DND-41 (cell line): Measurements from ENCODE around the gene ABCG2.

ENCODE experiments used
- ATAC-seq: fragments of 200-7000 bp; cut with Tn5 transposase; 3 replicates; pipeline ENCODE4 v1.9.1; 2021; ENCODE audit warnings: low read depth; ENCODE audit not compliant: insufficient read depth
- DNase-seq: peaks from one replicate; pipeline ENCODE4 v3.0.0-alpha.2; 2020
- H2AFZ ChIP-seq: 2 replicates; pipeline ENCODE4 v1.6.0; 2012; ENCODE audit warnings: low read depth, low read length
- H3K27ac ChIP-seq: 2 replicates; pipeline ENCODE4 v1.5.1; 2012; ENCODE audit warnings: low read length, inconsistent platforms
- H3K27me3 ChIP-seq: fragments of 200-600 bp; sonication (generic); 2 replicates; pipeline ENCODE4 v1.6.0; 2012; ENCODE audit warnings: low read length, mild to moderate bottlenecking, inconsistent platforms; ENCODE audit not compliant: insufficient read depth, poor library complexity
- H3K36me3 ChIP-seq: 2 replicates; pipeline ENCODE4 v1.5.1; 2012; ENCODE audit warnings: low read length, inconsistent platforms; ENCODE audit not compliant: insufficient read depth
- H3K4me1 ChIP-seq: 2 replicates; pipeline ENCODE4 v1.5.1; 2012; ENCODE audit warnings: mild to moderate bottlenecking, low read length; ENCODE audit not compliant: insufficient read depth
- H3K4me2 ChIP-seq: 2 replicates; pipeline ENCODE4 v1.6.0; 2012; ENCODE audit warnings: mild to moderate bottlenecking, moderate library complexity, low read length, inconsistent platforms; ENCODE audit not compliant: insufficient read depth
- H3K4me3 ChIP-seq, 2 experiments: fragments of 200-600 bp in 1 of 2; shearing (Covaris generic) in 1 of 2; 2 replicates each; pipeline ENCODE4 v1.5.1; 2012 to 2016; ENCODE audit warnings: inconsistent platforms in 2 of 2, low read length in 2 of 2, mild to moderate bottlenecking in 2 of 2, low read depth in 1 of 2, moderate library complexity in 1 of 2
- H3K79me2 ChIP-seq: 2 replicates; pipeline ENCODE4 v1.6.0; 2012; ENCODE audit warnings: low read length, inconsistent platforms; ENCODE audit not compliant: insufficient read depth
- H3K9ac ChIP-seq: 2 replicates; pipeline ENCODE4 v1.6.0; 2012; ENCODE audit warnings: low read depth, mild to moderate bottlenecking, inconsistent platforms, low read length, moderate library complexity
- H3K9me3 ChIP-seq: 2 replicates; pipeline ENCODE4 v1.5.1; 2012; ENCODE audit warnings: low read length, moderate library complexity, mild to moderate bottlenecking, inconsistent platforms; ENCODE audit not compliant: insufficient read depth, severe bottlenecking
- H4K20me1 ChIP-seq: 2 replicates; pipeline ENCODE4 v1.6.0; 2012; ENCODE audit warnings: low read length; ENCODE audit not compliant: insufficient read depth
- CTCF ChIP-seq: IDR thresholded peaks from 2 replicates; pipeline ENCODE4 v1.5.1; 2012; ENCODE audit warnings: borderline replicate concordance, low read length, moderate library complexity, mild to moderate bottlenecking; ENCODE audit not compliant: poor library complexity, severe bottlenecking; ENCODE audit errors: extremely low read depth
- EZH2 ChIP-seq: IDR thresholded peaks from 3 replicates; pipeline ENCODE4 v1.6.1; 2012; ENCODE audit warnings: borderline replicate concordance, low read depth, mild to moderate bottlenecking, moderate library complexity, low read length, inconsistent platforms; ENCODE audit not compliant: severe bottlenecking

The ABCG2 gene

GRCh38 chr4:88070031-88070430, 88.4 kb downstream of the ABCG2 start:
- ATAC-seq, result peak; percentile 44; the same call in 1 of the 3 replicates
- Histone ChIP-seq H3K27ac (no peak overlapping the region), H3K27me3 (no peaks in the 10 kb centered on the region), H3K36me3 (peaks cover 88% of the 10 kb centered on the region), H3K4me1 (no peaks in the 10 kb centered on the region), H3K79me2 (no peaks in the 10 kb centered on the region), H3K4me3 (no peak overlapping the region), H4K20me1 (no peaks in the 10 kb centered on the region), H3K4me2 (no peak overlapping the region), H3K9me3 (peaks cover 6% of the 10 kb centered on the region), H3K9ac (no peak overlapping the region), H2AFZ (no peak overlapping the region)
- no peak for DNase-seq
- no peak for TF ChIP-seq CTCF
- TF ChIP-seq EZH2, result no peak

GRCh38 chr4:88064410-88064809, 94.0 kb downstream of the ABCG2 start:
- Histone ChIP-seq H3K4me1 (no peaks in the 10 kb centered on the region), H3K79me2 (no peaks in the 10 kb centered on the region), H3K36me3 (peaks cover 81% of the 10 kb centered on the region), H3K9ac (no peak overlapping the region), H3K4me2 (no peak overlapping the region), H3K4me3 (no peak overlapping the region), H3K9me3 (no peaks in the 10 kb centered on the region), H4K20me1 (no peaks in the 10 kb centered on the region), H3K27me3 (no peaks in the 10 kb centered on the region), H2AFZ (no peak overlapping the region), H3K27ac (no peak overlapping the region)
- no peak for TF ChIP-seq CTCF
- no peak for TF ChIP-seq EZH2
- DNase-seq (no peak), ATAC-seq (no peak)

GRCh38 chr4:88063634-88064296, 94.7 kb downstream of the ABCG2 start:
- no peak overlapping the region for H3K4me3 ChIP-seq
- no peak overlapping the region for H3K9ac ChIP-seq
- no peaks in the 10 kb centered on the region for H3K79me2 ChIP-seq
- H3K27me3 ChIP-seq, result no peaks in the 10 kb centered on the region
- no peak for TF ChIP-seq CTCF
- no peak for TF ChIP-seq EZH2
- H3K4me2 ChIP-seq, result no peak overlapping the region
- ATAC-seq (no peak), DNase-seq (no peak)
- no peak overlapping the region for H3K27ac ChIP-seq
- H2AFZ ChIP-seq, result no peak overlapping the region
- no peaks in the 10 kb centered on the region for H4K20me1 ChIP-seq
- peaks cover 84% of the 10 kb centered on the region for H3K36me3 ChIP-seq
- no peaks in the 10 kb centered on the region for H3K9me3 ChIP-seq
- H3K4me1 ChIP-seq, result no peaks in the 10 kb centered on the region

GRCh38 chr4:88062843-88063242, 95.6 kb downstream of the ABCG2 start:
- Histone ChIP-seq H3K36me3 (peaks cover 82% of the 10 kb centered on the region), H3K27me3 (no peaks in the 10 kb centered on the region), H3K4me3 (no peak overlapping the region), H3K4me1 (no peaks in the 10 kb centered on the region), H4K20me1 (no peaks in the 10 kb centered on the region), H3K9ac (no peak overlapping the region), H2AFZ (no peak overlapping the region), H3K79me2 (no peaks in the 10 kb centered on the region), H3K4me2 (no peak overlapping the region), H3K9me3 (no peaks in the 10 kb centered on the region), H3K27ac (no peak overlapping the region)
- DNase-seq, result no peak
- no peak for ATAC-seq
- TF ChIP-seq EZH2 (no peak), CTCF (no peak)
